Trophoblast cell (in vitro differentiated cells and primary cell): ENCODE results near the gene CZIB.
"Not testable (repeated sequence)": the region's sequence is repeated elsewhere in the genome, so short reads cannot be mapped to it uniquely, and the experiment has no call there.

ENCODE experiments used
- DNase-seq, 2 donors: peaks; one replicate each; pipeline ENCODE4 v3.0.0-alpha.2; 2016
- H2AFZ ChIP-seq: 2 replicates; pipeline ENCODE4 v1.6.1; 2013; ENCODE audit warnings: low read length, moderate library complexity, mild to moderate bottlenecking; ENCODE audit not compliant: insufficient read depth, poor library complexity
- H2AK5ac ChIP-seq: 2 replicates; pipeline ENCODE4 v1.6.1; 2013; ENCODE audit warnings: mild to moderate bottlenecking, low read length
- H2BK120ac ChIP-seq: 2 replicates; pipeline ENCODE4 v1.6.1; 2013; ENCODE audit warnings: low read length, mild to moderate bottlenecking, moderate library complexity; ENCODE audit not compliant: insufficient read depth, poor library complexity
- H2BK12ac ChIP-seq: 2 replicates; pipeline ENCODE4 v1.6.1; 2013; ENCODE audit warnings: mild to moderate bottlenecking, low read length, moderate library complexity
- H2BK5ac ChIP-seq: 2 replicates; pipeline ENCODE4 v1.6.1; 2013; ENCODE audit warnings: low read length, low read depth, moderate library complexity, mild to moderate bottlenecking; ENCODE audit not compliant: poor library complexity
- H3K14ac ChIP-seq: 2 replicates; pipeline ENCODE4 v1.6.1; 2013; ENCODE audit warnings: mild to moderate bottlenecking, low read length
- H3K18ac ChIP-seq: 2 replicates; pipeline ENCODE4 v1.6.1; 2013; ENCODE audit warnings: mild to moderate bottlenecking, low read length
- H3K23ac ChIP-seq: 2 replicates; pipeline ENCODE4 v1.6.1; 2013; ENCODE audit warnings: low read length
- H3K27ac ChIP-seq: 2 replicates; pipeline ENCODE4 v1.5.1; 2013; ENCODE audit warnings: low read depth, mild to moderate bottlenecking, inconsistent platforms, low read length, moderate library complexity
- H3K27me3 ChIP-seq: 2 replicates; pipeline ENCODE4 v1.6.1; 2013; ENCODE audit warnings: inconsistent platforms, mild to moderate bottlenecking, low read length, moderate library complexity; ENCODE audit not compliant: insufficient read depth
- H3K36me3 ChIP-seq, 2 experiments: 1 replicate in 1 of 2; 2 replicates in 1 of 2; pipeline ENCODE4 v1.6.1; 2013; ENCODE audit warnings: low read length in 2 of 2, mild to moderate bottlenecking in 2 of 2, moderate library complexity in 1 of 2; ENCODE audit not compliant: insufficient read depth in 2 of 2, control insufficient read depth in 1 of 2
- H3K4ac ChIP-seq: 2 replicates; pipeline ENCODE4 v1.6.1; 2013; ENCODE audit warnings: low read depth, mild to moderate bottlenecking, low read length, moderate library complexity
- H3K4me1 ChIP-seq, 2 experiments: 1 replicate in 1 of 2; 2 replicates in 1 of 2; pipeline ENCODE4 v1.6.1; 2013; ENCODE audit warnings: low read length in 2 of 2, mild to moderate bottlenecking in 2 of 2, moderate library complexity in 1 of 2; ENCODE audit not compliant: insufficient read depth in 2 of 2, control insufficient read depth in 1 of 2
- H3K4me2 ChIP-seq: 2 replicates; pipeline ENCODE4 v1.6.1; 2013; ENCODE audit warnings: inconsistent platforms, mild to moderate bottlenecking, low read length, moderate library complexity
- H3K4me3 ChIP-seq: 2 replicates; pipeline ENCODE4 v1.5.1; 2013; ENCODE audit warnings: mild to moderate bottlenecking, low read depth, low read length, inconsistent platforms
- H3K79me1 ChIP-seq: one replicate; pipeline ENCODE4 v1.6.1; 2013; ENCODE audit warnings: low read length
- H3K79me2 ChIP-seq: 2 replicates; pipeline ENCODE4 v1.6.1; 2013; ENCODE audit warnings: low read length, mild to moderate bottlenecking; ENCODE audit not compliant: control insufficient read depth, insufficient read depth, poor library complexity
- H3K9ac ChIP-seq: 2 replicates; pipeline ENCODE4 v1.6.1; 2013; ENCODE audit warnings: mild to moderate bottlenecking, low read length
- H3K9me3 ChIP-seq: 2 replicates; pipeline ENCODE4 v1.6.1; 2013; ENCODE audit warnings: low read depth, mild to moderate bottlenecking, control low read depth, inconsistent platforms, low read length; ENCODE audit not compliant: insufficient read depth
- H4K12ac ChIP-seq: 2 replicates; pipeline ENCODE4 v1.6.1; 2013; ENCODE audit warnings: low read depth, mild to moderate bottlenecking, low read length, moderate library complexity
- H4K8ac ChIP-seq: 2 replicates; pipeline ENCODE4 v1.6.1; 2013; ENCODE audit warnings: low read depth, mild to moderate bottlenecking, low read length, moderate library complexity
- H4K91ac ChIP-seq: one replicate; pipeline ENCODE4 v1.6.1; 2013; ENCODE audit warnings: low read depth, mild to moderate bottlenecking, low read length, moderate library complexity
- WGBS: extraction: QIAGEN DNeasy Blood & Tissue Kit; methylation state at CpG from one replicate; pipeline ENCODE4 v1.1.7; 2013; ENCODE audit warnings: missing lambda C conversion rate; ENCODE audit not compliant: insufficient read length, insufficient coverage; ENCODE audit errors: extremely low coverage; 5-methylcytosine and 5-hydroxymethylcytosine counted together

The CZIB gene

DNA sequence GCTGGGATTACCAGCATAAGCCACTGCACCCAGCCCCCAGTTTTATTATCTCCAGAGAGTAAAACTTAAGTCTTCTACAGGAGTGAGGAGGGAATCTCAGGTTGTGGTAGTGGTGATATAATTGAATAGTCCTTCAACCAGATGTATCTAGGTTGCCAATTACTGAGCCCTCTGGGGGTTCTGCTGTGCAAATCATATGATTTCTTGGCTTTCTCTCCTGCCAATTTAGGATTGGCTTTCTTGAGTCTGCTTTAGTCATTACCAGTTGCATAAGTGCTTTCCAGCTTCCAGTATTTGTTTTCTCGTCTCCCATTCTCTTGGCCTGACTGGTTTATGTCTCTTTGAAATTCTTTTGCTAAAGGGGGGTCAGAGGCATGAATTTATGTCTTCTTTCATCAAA, 12.7 kb downstream of the CZIB start:
- WGBS = no CpG with 5 or more reads among the region's 1 CpG
- no peak overlapping the region for H3K4me2 ChIP-seq
- no peak overlapping the region for H3K27ac ChIP-seq
- no peak overlapping the region for H3K4me3 ChIP-seq
- H2BK120ac ChIP-seq = no peak overlapping the region
- no peaks in the 10 kb centered on the region for H3K79me1 ChIP-seq
- DNase-seq = no peak
- H4K8ac ChIP-seq = no peak overlapping the region
- no peak overlapping the region for H3K9ac ChIP-seq
- H3K14ac ChIP-seq = no peak overlapping the region
- H3K27me3 ChIP-seq = no peaks in the 10 kb centered on the region
- no peak overlapping the region for H4K91ac ChIP-seq
- H2BK5ac ChIP-seq = no peak overlapping the region
- H3K9me3 ChIP-seq = peaks cover 7% of the 10 kb centered on the region
- H2BK12ac ChIP-seq = no peak overlapping the region
- H3K79me2 ChIP-seq = no peaks in the 10 kb centered on the region
- no peak overlapping the region for H2AFZ ChIP-seq
- no peak overlapping the region for H3K4ac ChIP-seq
- H3K4me1 ChIP-seq = no peaks in the 10 kb centered on the region
- H4K12ac ChIP-seq = no peak overlapping the region
- peaks cover 28 to 44% of the 10 kb centered on the region in 2 experiments for H3K36me3 ChIP-seq
- H2AK5ac ChIP-seq = no peak overlapping the region
- no peak overlapping the region for H3K23ac ChIP-seq
- no peak overlapping the region for H3K18ac ChIP-seq

DNA sequence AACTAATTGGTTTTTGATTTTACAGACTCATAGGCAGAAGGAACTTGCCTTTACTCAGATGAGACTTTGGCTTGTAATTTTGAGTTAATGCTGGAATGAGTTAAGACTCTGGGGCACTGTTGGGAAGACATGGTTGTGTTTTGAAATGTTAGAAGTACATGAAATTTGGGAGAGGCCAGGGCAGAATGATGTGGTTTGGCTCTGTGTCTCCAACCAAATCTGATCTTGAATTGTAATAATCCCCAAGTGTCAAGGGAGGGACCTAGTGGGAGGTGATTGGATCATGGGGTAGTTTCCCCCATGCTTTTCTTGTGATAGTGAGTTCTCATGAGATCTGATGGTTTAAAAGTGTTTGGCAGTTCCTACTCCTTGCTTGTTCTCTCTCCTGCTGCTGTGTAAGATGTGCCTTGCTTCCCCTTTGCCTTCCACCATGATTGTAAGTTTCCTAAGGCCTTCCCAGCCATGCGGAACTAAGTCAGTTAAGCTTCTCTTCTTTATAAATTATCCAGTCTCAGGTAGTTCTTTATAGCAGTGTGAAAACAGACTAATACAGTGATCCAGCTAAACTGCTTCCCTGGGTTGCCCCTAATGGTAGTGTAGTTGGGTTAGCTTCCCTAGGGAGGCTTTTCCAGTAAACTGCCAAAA, 13.6 kb downstream of the CZIB start:
- Histone ChIP-seq H3K4me1 (no peaks in the 10 kb centered on the region), H3K18ac (no peak overlapping the region), H3K36me3 (peaks cover 28 to 48% of the 10 kb centered on the region in 2 experiments), H3K4me2 (no peak overlapping the region), H4K91ac (no peak overlapping the region), H3K27ac (no peak overlapping the region), H2AFZ (no peak overlapping the region), H3K14ac (no peak overlapping the region), H2BK120ac (no peak overlapping the region), H3K4ac (no peak overlapping the region), H3K4me3 (no peak overlapping the region), H3K79me2 (no peaks in the 10 kb centered on the region), H3K9ac (no peak overlapping the region), H4K12ac (no peak overlapping the region), H3K79me1 (no peaks in the 10 kb centered on the region), H3K23ac (no peak overlapping the region), H3K27me3 (no peaks in the 10 kb centered on the region), H2BK12ac (no peak overlapping the region), H4K8ac (no peak overlapping the region), H2AK5ac (no peak overlapping the region), H3K9me3 (peaks cover 7% of the 10 kb centered on the region), H2BK5ac (no peak overlapping the region)
- WGBS = no CpG with 5 or more reads among the region's 1 CpG
- no peak for DNase-seq

- not testable (repeated sequence) for DNase-seq, H3K79me2 ChIP-seq, H3K9ac ChIP-seq, H2AFZ ChIP-seq, H4K91ac ChIP-seq, H2AK5ac ChIP-seq, H2BK12ac ChIP-seq, H3K23ac ChIP-seq, H2BK120ac ChIP-seq, H3K4ac ChIP-seq, H4K8ac ChIP-seq, H3K4me3 ChIP-seq, H3K79me1 ChIP-seq, H3K14ac ChIP-seq, H3K4me1 ChIP-seq, H3K27me3 ChIP-seq, H2BK5ac ChIP-seq, H3K9me3 ChIP-seq, H3K4me2 ChIP-seq, H3K18ac ChIP-seq, H4K12ac ChIP-seq, H3K27ac ChIP-seq
- H3K36me3 ChIP-seq = peaks cover 28 to 46% of the 10 kb centered on the region in 2 experiments
- WGBS = no CpG with 5 or more reads among the region's 3 CpGs
These were observed 14.2 kb downstream of the CZIB start for GRCh38 chr1:53206083-53206685.

GRCh38 chr1:53205496-53205895, 14.9 kb downstream of the CZIB start:
- no CpG with 5 or more reads among the region's 1 CpG for WGBS
- H3K27me3 ChIP-seq, H3K4me1 ChIP-seq, H3K27ac ChIP-seq, H3K9ac ChIP-seq, H3K79me2 ChIP-seq, DNase-seq, H4K12ac ChIP-seq, H3K79me1 ChIP-seq, H3K23ac ChIP-seq, H2AFZ ChIP-seq, H3K18ac ChIP-seq, H3K4ac ChIP-seq, H2BK5ac ChIP-seq, H3K4me2 ChIP-seq, H3K14ac ChIP-seq, H4K91ac ChIP-seq, H3K9me3 ChIP-seq, H2BK12ac ChIP-seq, H3K4me3 ChIP-seq, H2BK120ac ChIP-seq, H2AK5ac ChIP-seq, H4K8ac ChIP-seq: not testable (repeated sequence)
- peaks cover 21 to 44% of the 10 kb centered on the region in 2 experiments for H3K36me3 ChIP-seq
